ENCODE measurements around the gene EXOC4. TPM values are rescaled to one million over a fixed set of nuclear protein-coding genes. Genes with fewer than 3 reads are reported as not detected.

Gene EXOC4
- total RNA-seq, 4 donors from 2014 or later: 52.4 to 82.2 (median 67.0) TPM

GRCh38 chr7:133491201-133491691, 238.4 kb downstream of the EXOC4 start:
- no peak for TF ChIP-seq POLR2A (IDR thresholded peaks at IDR 0.05)
- TF ChIP-seq, protein P1, sequence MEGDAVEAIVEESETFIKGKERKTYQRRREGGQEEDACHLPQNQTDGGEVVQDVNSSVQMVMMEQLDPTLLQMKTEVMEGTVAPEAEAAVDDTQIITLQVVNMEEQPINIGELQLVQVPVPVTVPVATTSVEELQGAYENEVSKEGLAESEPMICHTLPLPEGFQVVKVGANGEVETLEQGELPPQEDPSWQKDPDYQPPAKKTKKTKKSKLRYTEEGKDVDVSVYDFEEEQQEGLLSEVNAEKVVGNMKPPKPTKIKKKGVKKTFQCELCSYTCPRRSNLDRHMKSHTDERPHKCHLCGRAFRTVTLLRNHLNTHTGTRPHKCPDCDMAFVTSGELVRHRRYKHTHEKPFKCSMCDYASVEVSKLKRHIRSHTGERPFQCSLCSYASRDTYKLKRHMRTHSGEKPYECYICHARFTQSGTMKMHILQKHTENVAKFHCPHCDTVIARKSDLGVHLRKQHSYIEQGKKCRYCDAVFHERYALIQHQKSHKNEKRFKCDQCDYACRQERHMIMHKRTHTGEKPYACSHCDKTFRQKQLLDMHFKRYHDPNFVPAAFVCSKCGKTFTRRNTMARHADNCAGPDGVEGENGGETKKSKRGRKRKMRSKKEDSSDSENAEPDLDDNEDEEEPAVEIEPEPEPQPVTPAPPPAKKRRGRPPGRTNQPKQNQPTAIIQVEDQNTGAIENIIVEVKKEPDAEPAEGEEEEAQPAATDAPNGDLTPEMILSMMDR (IDR thresholded peaks at IDR 0.05): no peak
- whole genome bisulfite sequencing, 2 donors: 57 to 86% methylated on average over 2 of the region's 2 CpGs
- no peak overlapping the region for H3K4me3 ChIP-seq (ENCODE audit: low read depth, poor library complexity, severe bottlenecking)
- no peak for DNase-seq (ENCODE audit: low spot score in 2 of 2)
- intact Hi-C loops (cut with DNase I; ENCODE audit: low total_unique reads): no loop called here

- 91 to 93% methylated on average over 6 of the region's 6 CpGs for WGBS, 2 donors
- no peak for DNase-seq (ENCODE audit: low spot score in 2 of 2)
- TF ChIP-seq, protein P1 (IDR thresholded peaks at IDR 0.05): no peak
- TF ChIP-seq POLR2A (IDR thresholded peaks at IDR 0.05): no peak
- H3K4me3 ChIP-seq (ENCODE audit: low read depth, poor library complexity, severe bottlenecking): no peak overlapping the region
- intact Hi-C loops (cut with DNase I; ENCODE audit: low total_unique reads): no loop called here
Observed at GRCh38 chr7:133491846-133492652, 239.2 kb downstream of the EXOC4 start.

GRCh38 chr7:133497061-133497460, 244.2 kb downstream of the EXOC4 start:
- 89 to 93% methylated on average over 1 of the region's 1 CpG for WGBS, 2 donors
- no peak for TF ChIP-seq POLR2A (IDR thresholded peaks at IDR 0.05)
- TF ChIP-seq, protein P1 (IDR thresholded peaks at IDR 0.05): no peak
- no peak for DNase-seq (ENCODE audit: low spot score in 2 of 2)
- intact Hi-C loops (cut with DNase I; ENCODE audit: low total_unique reads): no loop called here
- no peak overlapping the region for H3K4me3 ChIP-seq (ENCODE audit: low read depth, poor library complexity, severe bottlenecking)

- no peak overlapping the region for H3K4me3 ChIP-seq (ENCODE audit: low read depth, poor library complexity, severe bottlenecking)
- TF ChIP-seq, protein P1 (IDR thresholded peaks at IDR 0.05): no peak
- TF ChIP-seq POLR2A (IDR thresholded peaks at IDR 0.05): no peak
- intact Hi-C loops (cut with DNase I; ENCODE audit: low total_unique reads): no loop called here
- WGBS, 2 donors: 85 to 86% methylated on average over 5 of the region's 5 CpGs
- DNase-seq (ENCODE audit: low spot score in 2 of 2): no peak
Observed at GRCh38 chr7:133501771-133502170, 248.9 kb downstream of the EXOC4 start.

DNA sequence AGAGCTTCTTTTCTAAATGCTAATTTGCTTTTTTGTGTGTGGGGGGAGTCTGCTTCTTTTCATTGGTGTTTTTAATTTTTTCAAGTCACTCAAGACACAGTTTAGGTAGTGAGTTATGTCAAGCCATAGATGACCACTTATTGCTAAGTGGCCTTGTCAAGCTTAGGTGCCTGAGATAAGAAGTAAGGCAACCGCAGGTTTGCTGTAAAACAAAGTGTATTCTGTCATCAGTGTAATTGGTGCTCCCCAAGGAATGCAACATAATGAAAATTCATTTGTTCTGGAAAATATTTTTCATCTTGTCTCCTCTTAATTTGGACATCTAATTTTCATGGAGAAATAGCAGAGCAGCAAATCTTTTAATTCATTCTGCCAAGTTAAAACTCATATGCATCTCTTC, 249.6 kb downstream of the EXOC4 start:
- 83 to 91% methylated on average over 1 of the region's 1 CpG for WGBS, 2 donors
- TF ChIP-seq POLR2A (IDR thresholded peaks at IDR 0.05): no peak
- TF ChIP-seq, protein P1 (IDR thresholded peaks at IDR 0.05): no peak
- intact Hi-C loops (cut with DNase I; ENCODE audit: low total_unique reads): no loop called here
- DNase-seq (ENCODE audit: low spot score in 2 of 2): no peak
- H3K4me3 ChIP-seq (ENCODE audit: low read depth, poor library complexity, severe bottlenecking): no peak overlapping the region

All from lower leg skin (tissue), 4 donors.